AG09309 (cell line): Measurements from ENCODE around the gene SPATA31A3.
"Not testable (repeated sequence)": the region's sequence is repeated elsewhere in the genome, so short reads cannot be mapped to it uniquely, and the experiment has no call there.

Experiments used
- DNase-seq: peaks from one replicate; pipeline ENCODE4 v3.0.0-alpha.2; 2010; ENCODE audit warnings: low read depth
- H3K4me3 ChIP-seq: 2 replicates; pipeline ENCODE4 v1.5.1; 2011; ENCODE audit warnings: mild to moderate bottlenecking, low read depth, low read length, moderate library complexity; ENCODE audit not compliant: control insufficient read depth

The SPATA31A3 gene

DNA sequence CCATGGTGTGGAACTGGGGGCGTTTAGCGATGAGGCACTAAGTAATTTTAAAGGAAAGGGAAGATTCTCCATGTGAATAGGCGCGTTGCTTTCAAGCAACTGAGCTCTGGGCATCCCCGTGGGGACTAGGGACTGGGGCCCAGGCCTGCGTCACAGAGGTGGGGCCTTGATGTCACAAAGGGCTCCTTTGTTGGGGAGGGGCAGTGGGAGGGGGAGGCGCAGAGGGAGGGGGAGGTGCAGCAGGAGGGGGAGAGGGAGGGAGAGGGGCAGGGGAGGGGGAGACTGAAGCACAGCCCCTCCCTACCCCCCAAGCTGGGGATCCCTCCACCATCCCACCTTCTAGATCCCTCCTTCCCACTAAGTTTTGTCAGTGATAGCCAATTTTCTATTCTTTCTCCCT is at the start of gene SPATA31A3:
Gene SPATA31A3 (minus strand): TSS at position 101 of the 400 bp plus-strand sequence. CDS start 29 bp downstream, at position 72.
- DNase-seq, H3K4me3 ChIP-seq: not testable (repeated sequence)

DNA sequence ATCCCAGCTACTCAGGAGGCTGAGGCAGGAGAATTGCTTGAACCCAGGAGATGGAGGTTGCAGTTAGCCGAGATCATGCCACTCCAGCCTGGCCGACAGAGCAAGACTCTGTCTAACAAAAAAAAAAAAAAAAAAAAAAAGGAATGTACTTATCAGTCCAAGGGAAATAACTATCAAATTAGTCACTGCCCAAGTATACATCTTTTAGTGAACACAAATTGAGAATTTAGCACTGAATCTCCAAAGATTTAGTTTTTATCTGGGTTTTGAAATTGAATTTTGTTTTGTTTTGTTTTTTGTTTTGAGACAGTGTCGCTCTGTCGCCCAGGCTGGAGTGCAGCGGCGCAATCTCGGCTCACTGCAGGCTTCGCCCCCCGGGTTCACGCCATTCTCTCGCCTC is 39.8 kb downstream of the SPATA31A3 start:
- not testable (repeated sequence) for DNase-seq, H3K4me3 ChIP-seq

DNA sequence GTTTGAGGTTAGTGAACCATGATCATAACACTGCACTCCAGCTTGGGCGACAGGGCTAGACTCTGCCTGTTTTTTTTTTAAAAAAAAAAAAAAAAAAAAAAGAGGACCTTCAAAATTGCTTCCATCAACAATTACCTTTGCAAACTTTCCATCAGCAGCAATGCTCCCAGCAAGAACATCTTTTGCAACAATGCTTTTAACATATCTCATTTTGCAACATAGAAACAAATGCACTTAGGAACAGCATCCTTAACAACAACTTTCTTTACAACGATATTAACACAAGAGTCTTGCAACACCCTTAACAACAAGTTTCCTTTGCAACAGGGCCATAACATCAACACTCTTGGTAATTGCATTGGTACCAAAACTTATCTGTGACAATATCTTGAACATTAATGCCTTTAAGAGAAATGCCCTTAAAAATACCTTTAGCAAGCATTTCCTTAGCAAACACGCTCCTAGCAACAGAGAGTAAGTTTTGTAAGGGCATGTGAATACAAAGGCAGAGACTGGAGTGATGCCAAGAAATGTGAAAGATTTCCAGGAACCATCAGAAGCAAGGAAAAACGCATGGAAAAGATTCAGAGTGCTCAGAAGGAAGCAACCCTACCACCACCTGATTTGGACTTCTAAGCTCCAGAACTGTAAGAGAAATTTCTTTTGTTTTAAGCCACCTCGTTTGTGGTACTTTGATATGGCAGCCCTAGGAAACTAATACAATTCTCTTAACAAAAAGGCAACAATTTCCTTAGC is 49.8 kb downstream of the SPATA31A3 start:
- not testable (repeated sequence) for DNase-seq, H3K4me3 ChIP-seq

DNA sequence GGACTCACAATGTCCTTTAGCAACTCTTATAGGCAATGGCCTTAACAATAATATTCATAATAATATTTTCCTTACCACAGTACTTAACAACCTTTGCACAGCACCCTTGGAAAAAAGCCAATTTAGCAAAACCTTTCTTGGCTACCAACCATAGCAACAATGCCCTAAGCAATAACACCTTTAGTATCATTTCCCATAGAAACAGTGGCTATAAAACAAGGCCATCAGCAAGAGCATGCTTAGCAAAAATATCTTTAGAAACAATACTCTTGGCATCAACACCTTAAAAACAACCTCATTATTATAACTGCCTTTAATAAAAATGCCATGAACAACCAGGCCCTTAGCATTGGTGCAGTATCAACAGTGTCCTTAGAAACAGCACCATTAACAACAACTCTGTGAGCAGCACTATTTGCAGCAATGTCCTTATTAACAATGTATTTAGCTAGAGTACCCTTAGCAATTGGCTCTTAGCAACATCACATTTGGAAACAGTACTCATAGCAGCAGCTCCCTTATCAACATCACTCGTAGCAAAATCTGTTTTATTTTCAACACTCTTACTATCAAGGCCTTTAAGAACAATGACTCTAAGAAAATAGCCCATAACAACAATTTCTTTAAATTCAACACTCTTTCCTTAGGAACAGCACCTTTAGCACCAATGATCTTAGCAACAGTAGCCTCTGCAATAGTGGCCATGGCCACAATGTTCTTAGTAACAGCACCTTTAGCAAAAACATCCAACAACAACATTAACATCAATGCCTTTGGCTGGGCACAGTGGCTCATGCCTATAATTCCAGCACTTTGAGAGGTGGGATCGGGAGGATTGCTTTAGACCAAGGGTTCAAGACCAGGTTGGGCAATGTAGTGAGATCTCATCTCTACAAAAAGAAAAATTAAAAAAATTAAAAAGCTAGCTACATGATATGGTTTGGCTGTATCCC is 52.2 kb downstream of the SPATA31A3 start:
- DNase-seq, result not testable (repeated sequence)

DNA sequence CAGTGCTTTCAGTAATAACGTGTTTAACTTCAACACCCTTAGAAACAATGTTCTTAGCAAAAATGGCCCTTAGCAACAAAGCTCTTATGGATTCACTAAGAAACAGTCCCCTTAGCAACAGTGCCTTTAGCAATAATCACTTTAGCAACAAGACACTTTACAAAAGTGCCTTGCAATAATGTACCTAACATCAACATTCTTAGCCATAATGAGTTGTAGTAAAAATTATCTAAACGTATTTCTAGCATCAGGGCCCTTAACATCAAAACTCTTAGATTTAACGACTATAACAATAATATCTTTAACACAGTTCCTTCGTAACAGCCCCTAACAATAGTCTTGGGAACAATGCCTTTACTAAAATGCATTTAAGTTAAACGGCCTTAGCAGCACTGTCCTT is 54.0 kb downstream of the SPATA31A3 start:
- not testable (repeated sequence) for H3K4me3 ChIP-seq, DNase-seq

More for the DNA sequence above, 52.2 kb downstream of the SPATA31A3 start:
- H3K4me3 ChIP-seq, result not testable (repeated sequence)

DNA sequence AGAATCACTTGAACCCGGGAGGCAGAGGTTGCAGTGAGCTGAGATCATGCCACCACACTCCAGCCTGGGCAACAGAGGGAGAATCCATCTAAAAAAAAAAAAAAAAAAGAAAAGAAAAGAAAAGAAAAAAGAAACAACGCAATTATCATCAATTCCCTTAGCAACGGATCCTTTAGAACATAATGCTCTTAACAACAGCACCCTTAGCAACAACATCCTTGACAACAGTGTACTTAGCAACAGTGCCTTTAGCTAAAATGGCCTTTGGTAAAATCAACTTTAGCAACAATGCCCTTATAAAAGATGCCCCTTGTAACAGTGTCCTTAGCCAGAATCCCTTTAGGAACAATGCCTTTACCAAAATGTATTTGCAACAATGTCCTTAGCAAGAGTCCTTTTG is 54.7 kb downstream of the SPATA31A3 start:
- not testable (repeated sequence) for H3K4me3 ChIP-seq, DNase-seq
